Inflammatory macrophage treated with lipopolysaccharide for 1 hour (primary cell): ENCODE results near the gene DKK3.
"Not testable (repeated sequence)": the region's sequence is repeated elsewhere in the genome, so short reads cannot be mapped to it uniquely, and the experiment has no call there.

Experiments
- DNase-seq, 2 donors: peaks; one replicate each; pipeline ENCODE4 v3.0.0-alpha.2; 2020 to 2022

DKK3 gene

DNA sequence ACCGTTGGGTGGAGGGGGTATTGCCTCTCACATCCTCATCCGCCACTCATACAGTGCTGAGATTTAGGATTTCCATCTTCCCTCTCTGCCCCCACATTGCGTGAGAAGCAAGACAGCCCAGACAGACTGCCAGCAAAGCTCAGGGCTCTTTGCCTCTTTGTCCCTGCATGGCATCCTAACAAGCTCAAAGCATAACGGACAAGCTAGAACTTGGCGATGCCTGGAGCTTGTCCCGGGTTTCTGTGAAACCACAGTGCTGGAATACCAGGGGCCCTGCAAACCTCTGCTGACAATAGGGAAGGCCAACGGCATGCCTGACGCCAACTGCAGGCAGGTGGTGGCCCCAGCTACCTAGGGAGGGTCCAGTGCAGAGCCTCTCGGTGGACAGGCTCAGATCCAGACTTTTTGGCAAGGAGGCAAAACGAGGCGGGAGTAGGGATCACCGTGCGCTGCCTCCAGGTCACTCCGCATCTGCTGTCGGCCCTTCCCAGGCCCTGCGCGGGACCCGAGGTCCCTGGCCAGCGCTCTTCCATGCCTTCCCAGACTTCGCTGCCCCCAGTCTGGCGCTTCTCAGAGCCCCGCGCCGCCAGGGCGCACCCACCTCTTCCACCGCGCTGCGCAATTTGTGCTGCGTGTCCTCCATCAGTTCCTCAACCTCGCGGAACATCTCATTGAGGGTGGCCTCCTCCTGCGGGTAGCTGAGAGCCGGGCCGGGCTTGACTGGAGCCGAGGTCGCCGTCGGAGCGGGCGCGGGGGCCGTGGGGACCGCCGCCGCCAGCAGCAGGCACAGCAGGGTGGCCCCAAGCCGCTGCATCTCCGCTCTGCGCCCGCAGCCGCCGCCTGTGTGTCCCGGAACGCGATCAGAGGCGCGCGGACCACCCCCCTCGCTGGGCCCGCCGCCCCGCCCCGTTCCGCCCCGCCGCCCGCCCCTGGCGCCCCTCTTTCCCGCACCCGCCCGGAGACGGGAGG is at the start of gene DKK3:
DKK3 (minus strand) TSS at position 858 of the 969 bp plus-strand sequence; CDS start at position 814, 44 bp downstream.
- DNase-seq: no peak

DNA sequence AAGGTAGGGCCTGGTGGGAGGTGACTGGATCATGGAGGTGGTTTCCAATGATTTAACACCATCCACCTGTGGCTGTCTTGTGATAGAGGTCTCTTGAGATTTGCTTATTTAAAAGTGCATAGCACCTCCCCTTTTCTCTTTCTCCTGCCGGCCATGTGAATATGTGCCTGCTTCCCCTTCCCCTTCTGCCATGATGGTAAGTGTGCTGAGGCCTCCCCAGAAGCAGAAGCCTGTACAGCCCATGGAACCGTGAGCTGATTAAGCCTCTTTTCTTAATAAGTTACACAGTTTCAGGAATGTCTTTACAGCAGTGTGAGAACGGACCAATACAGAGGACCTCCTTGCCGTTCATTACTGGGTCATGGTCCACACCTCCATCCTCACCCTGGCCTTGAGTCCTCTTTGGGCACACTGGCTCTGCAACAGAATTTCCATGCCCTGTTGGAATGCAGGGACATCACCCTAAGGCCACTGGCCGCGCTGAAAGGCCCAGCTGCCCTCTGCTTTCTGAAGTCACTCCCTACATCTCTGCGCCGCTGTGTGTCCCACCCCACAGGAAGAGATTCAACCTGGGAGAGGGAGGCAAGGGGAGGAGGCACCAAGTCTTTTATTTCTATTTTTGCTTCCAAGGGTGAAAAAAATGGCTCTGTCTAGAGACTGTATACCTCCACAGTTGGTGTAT is 49.0 kb upstream of the DKK3 start:
- no peak for DNase-seq

DNA sequence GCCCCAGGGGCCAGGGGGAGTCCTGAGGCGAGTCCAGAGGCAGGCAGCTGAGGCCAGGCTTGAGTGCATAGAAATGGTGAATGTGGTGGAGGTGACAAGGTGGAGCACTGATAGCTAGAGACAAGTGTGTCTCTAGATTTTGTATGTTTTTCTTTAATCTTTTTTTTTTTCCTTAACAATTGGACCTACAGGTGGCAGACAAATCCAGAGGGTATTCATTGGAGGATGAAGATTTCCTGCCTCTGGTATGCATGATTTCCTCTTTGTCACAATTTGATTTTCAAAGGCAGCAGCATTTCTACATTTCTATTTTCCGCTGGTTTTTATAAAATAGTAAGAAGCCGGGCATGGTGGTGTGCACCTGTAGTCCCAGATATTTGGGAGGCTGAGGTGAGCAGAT is 47.7 kb upstream of the DKK3 start:
- no peak for DNase-seq

DNA sequence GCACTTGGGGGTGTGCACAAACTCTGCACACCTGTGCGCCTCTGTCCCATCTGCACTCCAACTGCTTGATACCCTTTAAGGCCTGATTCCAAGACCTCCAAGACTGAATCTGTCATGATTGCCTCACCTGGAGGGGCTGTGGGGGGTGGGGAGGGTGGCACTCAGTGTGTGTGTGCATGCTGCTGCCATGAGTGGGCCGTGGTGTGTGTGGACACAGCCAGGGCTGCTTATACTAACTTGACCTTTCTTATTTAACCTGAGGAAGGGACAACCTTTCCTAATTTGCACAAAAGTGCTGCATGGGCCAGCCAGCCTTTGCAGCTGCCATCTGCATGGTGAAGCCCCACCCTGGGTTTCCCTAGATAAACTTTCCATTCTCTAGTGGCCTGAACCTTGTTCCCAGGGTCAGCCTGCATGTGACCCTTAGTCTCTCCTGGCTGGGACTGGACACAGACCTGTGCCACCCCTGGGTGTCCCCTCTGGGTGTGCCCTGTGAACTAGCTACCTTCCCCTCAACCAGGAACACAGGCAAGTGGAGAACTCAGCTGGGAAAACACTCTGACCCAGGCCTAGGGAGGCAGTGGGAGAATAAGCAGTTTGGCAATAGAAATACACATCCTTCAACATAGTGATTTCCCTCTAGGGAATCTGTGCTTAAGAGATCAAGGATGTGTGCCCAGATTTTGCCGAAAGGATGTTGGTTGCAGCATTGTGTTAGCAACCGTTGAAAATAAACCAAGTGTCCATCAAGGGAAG is 45.4 kb upstream of the DKK3 start:
- DNase-seq: no peak

DNA sequence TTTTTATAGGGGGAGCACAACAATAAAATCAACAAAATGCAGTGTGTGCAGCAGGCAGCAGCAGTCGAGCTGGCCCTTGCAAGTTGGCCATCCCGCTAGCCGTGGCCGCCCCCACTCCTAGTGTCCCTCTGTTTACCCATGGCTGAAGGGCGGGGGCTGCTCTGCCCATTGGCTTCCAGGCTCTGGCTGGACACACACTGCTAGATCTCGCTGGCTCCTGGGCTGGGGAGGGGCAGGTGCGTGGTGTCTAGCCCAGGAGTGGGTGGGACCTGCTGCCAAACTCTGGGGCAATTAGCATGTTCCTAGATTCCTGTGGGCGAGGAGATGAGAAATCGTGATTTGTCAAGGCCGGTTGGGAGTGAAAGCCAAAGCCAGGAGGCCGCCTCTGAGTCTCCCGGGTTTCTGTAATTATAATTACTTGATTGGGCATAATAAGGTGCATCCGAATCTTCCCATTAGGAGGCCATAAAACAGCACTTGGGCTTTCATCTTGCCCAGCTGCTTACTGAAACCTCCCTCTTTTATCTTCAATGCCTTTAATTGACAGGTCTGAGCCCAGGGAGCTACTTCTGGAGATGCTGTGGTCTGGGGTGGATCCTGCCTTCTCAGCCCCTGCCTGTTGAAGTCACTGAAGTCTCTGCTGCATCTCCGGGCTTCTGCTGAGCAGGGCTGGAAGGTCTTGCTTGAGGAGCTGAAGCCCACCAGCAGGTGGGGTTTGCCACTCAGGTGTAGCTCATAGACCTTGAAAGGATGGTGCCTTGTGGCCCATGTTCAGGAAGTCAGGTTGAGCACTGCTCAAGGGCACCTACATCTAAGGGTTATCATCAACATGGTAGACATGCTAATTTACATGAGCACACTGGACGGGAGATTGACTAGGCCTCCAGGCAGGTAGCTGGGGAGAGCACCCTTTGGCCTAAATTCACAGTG is 44.5 kb upstream of the DKK3 start:
- DNase-seq: no peak

DNA sequence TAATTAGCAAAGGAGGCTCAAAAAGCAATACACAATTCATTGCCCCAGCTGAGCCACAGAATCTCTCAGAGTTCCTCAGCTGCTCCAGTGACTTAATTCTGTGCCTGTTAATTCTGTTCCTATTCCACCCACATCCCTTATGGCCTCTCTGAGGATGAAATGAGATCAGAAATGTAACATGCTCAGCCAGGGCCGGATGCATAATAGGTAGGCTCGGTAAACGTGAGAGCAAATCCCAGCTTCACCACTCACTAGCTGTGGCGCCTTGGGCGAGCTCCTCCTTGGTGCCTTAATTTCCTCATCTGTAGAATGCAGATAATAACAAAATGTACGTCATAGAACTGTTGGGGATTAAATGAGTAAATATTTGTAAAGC is 42.8 kb upstream of the DKK3 start:
- DNase-seq: no peak

DNA sequence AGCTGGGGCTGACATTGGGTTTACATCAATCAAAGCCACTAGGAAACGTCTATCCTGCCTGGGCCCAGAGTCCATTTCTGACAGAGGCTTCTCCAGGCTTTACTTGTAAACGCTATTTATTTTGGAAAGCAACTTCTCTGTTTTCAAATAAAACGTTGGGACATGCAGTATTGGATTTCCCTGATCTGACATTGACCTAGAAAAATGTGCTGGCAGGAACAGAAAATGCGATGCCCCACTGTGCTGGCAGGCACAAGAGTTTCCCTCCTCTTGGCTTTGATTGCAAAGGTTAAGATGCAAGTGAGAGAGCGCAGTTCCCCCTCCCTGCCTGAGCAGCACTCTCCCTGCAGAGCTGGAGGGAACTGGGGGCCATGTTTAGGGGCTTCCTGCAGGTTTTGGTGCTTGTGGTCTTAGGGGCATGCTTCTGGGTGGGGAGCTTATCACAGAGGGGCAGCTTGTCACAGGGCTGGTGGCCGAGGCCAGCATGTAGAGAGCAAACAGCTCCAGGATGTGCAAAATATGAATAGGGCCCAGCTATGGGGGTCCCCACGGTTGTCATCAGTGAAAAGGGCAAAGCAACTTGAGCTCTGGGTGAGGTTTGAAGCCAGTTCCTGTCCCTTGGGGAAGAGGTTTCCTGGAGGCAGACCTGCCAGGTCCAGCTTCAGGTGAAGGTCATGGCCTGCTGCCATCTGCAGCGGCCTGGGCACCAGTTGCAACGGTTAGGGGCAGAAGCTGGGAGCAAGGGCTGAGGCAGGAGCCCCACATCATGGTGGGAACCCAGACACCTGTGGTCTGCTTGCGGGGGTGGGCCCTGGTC is 42.3 kb upstream of the DKK3 start:
- no peak for DNase-seq

DNA sequence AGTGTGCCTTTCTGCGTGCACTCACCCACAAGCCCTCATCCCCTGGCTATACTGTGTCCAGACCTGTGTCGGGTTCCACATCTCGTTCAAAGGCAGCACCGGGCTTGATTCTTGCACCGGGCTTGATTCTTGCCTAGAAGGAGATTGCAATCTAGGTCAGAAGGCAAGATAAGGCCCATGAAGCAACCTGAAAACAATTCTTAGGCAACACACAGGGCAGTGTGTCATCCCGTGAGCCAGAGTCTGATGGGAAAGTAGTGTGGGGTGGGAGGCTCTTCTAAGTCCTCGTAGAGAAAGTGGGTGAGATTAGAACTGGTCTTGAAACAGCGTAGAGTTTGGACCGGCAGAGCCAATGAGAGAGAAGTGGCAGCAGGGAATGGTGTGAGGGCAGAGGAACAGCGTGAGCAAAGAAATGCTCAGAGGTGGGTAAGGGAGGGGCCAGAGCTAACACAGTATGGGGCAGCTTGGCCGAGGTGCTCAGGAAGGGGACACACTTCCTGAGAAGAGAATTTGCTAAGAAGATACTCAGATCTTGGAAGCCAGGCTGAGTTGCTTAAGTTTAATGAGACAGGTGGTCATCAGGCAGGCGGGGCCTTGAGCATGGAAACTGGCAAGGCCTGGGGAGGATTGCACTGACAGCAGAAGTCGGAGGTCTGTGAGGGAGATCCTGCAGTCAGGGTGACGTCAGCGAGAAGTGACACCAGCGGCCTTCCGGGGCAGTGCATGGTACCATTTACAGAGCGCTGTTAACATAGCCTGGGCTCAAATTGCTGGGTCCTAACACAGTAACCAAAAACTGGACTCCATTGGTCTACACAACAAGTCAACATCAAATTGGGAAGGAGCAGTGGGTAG is 40.7 kb upstream of the DKK3 start:
- DNase-seq: peak in 1 of 2 donors; percentile 22

DNA sequence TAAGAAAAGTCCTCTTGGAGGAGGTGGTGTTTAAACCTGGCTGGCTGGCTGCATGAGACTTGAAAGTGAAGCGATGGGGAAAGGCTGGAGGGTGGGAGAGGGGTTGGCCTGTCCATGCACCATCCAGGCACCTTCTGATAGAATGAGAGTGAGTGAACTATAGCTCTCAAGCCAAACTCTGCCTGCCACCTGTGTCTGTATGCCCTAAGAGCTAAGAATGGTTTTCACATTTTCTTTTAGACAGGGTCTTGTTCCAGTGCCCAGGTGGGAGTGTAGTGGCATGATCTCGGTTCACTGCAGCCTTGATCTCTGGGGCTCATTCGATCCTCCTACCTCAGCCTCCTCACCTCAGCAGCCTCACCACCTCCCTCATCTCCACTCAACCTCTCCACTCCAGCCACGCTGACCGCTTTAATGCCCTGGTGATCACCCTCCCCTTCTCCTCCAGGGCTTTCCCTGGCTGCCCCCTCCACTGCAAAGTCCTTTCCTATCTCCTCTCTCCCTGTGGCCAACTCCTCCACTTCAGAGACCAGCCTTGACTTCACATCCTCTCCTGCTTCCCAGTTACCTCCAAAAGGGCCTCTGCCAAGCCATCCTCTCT is 38.3 kb upstream of the DKK3 start:
- no peak for DNase-seq

DNA sequence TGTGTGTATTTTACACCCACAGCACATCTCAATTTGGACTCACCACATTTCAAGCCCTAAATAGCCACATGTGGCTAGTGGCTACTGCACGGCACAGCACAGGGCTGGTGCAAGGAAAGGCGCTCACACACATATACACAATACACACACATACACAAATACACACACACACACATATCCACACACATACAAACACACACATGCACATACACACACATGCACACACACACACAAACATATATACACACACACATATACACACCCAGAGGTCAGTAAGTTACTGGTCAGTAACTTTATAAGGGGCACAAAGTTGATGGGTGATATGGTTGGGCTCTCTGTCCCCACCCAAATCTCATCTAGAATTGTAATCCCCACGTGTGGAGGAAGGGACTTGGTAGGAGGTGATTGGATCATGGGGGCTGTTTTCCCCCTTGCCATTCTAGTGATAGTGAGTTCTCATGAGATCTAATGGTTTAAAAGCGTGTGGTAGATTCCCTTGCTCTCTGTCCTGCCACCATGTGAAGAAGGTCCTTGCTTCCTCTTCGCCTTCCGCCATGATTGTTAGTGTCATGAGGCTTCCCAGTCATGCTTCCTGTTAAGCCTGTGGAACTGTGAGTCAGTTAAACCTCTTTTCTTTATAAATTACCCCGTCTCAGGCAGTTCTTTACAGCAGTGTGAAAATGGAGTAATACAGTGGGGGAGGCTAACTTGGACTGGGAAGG is 37.6 kb upstream of the DKK3 start:
- DNase-seq: peak; percentile 56 to 67

DNA sequence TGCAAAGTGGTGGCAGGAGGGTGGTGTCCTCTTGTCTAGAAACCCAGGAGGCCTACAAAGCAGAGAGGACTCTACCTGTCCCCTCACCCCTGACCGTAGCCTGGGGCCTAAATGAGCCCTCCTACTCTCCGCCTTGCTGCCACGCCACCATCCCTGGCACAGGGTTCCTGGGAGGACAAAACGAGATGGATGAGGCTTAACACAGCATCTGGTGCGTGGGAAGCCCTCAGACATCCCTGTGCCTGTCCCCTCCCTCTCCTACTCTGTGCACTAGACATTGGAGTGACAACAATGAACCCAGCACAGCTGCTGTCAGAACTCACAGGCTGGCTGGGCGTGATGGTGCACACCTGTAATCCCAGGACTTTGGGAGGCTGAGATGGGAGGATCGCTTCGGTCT is 36.4 kb upstream of the DKK3 start:
- DNase-seq: no peak

DNA sequence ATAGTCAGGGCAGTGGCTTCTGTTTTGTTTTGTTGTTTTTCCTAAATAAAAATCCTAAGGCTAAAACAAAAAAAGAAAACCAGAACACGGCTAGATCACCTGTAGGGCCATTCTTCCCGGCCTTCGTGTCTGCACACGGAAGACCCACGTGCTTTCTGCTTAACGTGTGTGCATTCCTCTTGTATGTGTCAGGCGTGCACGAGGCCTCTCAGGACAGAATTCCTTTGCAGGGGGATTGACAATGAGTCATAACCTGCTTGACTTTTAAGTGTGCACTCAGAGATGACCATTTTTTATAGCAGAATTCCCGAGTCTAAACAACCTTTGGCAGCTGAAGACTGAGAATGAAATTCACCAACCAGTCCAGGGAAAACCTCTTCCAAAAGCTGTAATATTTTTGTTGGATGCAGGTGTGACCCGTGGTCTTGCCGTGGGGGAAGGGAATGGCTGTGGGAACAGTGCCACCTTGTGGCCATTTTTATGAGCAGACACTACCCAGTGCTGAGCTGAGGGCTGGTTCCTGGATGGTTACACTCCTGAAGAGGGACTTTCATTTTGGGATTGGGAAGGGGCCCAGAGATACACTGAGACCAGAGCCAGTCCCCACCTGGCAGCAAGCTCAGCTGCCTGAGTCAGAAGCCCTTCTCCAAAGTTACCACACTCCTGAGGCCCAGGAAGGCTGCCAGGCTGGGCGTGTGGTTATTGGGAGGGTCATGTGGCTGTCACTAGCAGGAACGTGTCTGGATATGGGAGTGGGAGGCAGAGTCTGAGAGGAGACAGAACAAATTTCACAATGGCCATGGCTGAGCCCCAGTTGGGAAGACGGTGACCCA is 35.7 kb upstream of the DKK3 start:
- peak; percentile 53 to 64 for DNase-seq

DNA sequence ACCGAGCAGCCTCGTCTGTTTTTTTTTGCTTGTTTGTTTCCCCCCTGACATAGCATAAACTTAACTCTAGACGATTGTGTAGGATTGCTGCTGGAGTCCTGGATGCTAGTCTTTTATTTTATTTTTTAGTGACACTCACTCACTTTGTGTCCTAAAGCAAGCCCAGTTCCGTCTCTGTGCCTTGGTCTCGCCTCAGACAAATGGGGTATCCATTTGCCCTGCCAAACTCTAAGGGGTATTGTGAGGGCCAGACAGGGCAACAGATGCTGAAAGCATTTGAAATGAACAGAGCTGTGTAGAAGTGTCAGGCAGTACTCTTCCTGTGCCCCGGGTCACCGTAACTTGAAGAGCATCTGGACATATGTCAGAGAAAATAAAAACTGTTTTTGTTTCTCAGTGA is 34.8 kb upstream of the DKK3 start:
- DNase-seq: no peak

DNA sequence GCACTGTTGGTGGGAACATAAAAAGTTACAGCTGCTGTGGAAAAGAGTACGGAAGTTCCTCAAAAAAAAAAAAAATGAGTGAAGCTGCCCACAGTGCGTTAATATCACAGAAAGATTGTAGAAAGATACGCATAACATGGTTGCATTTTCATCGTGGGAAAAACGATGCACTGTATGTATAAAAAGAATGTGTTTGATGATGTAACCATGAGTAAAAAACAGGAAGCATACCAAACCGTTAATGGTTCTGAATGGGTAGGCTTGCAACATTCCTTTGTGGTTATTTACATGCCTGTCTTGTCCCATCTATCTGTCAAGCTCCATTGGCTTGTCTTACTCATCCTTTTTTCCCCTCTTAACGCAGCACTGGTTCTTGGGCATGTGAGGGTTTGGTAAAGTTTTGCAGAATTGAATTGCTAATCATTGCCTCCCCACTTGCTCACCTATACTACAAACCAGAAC is 33.8 kb upstream of the DKK3 start:
- peak; percentile 71 to 85 for DNase-seq

DNA sequence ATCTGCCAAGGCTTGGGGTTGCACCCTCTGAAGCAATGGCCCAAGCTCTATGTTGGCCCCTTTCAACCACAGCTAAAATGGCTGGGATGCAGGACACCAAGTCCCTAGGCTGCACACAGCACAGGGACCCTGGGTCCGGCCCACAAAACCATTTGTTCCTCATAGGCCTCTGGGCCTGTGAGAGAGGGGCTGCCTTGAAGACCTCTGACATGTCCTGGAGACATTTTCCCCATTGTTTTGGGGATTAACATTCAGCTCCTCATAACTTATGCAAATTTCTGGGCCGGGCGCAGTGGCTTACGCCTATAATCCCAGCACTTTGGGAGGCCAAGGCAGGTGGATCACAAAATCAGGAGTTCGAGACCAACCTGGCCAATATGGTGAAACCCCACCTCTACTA is 32.3 kb upstream of the DKK3 start:
- DNase-seq: not testable (repeated sequence)

DNA sequence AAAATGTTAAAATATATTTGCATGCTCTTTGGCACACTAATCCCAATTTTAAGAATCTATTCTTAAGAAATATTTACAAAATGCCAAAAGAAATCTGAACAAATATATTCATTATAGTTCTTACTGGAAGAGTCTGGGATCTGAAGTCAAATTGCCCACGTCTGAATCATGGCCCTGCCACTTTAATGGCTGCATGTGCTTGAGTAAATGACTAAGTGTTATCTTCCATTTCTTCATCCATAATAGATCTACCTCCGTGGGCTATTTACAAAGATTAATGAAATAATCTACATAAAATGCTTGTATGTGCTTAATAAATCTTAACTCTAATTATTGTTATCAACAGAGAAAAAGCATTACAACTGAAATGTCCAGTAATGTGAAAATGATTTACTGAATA is 24.5 kb upstream of the DKK3 start:
- DNase-seq: no peak

DNA sequence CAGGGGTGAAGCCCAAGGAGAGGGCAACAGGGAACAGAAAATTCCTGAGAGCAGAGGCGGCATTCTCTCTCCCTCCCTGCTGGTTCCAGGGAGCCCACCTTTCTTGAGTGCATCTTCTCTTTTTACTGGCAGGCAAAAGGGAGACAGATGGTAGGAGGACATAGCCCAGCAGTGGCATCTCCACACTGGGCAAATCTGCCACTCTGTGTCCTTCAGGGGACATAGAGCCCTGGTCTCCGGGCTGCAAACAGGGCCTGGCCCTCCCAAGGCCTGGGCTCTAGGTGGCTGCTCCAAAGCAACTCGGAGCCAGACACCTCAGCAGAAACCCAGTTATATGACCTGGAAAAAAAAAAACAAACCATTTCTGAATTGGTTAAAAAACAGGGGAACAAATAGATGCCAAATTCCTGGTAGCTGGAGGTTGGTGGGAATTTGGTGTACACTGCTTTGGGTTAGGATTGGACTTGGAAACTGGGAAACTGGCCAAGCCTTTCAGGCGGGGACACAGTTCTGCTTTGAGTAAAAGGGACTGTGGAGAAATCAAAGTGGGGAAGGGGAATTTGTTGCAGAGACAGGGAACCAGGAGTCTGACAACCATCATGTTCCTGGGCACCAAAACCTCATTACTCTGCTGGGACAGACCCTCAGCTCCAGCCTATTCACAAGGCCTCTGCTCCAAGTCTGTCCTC is 23.6 kb upstream of the DKK3 start:
- no peak for DNase-seq
